Mesenteric fat pad (tissue), 1 donor: ENCODE measurements around the gene ST6GALNAC1. TPM values are rescaled to one million over a fixed set of nuclear protein-coding genes. Genes with fewer than 3 reads are reported as not detected.
"Not testable (repeated sequence)": the region's sequence is repeated elsewhere in the genome, so short reads cannot be mapped to it uniquely, and the experiment has no call there.

Experiments
- DNase-seq: peaks from one replicate; pipeline ENCODE4 v3.0.0-alpha.2; 2020; ENCODE audit warnings: low spot score
- total RNA-seq: library from RNA; stranded (reverse); fragmentation: NEBNext Ultra II Directional; extraction: Animal tissue kit (Norgen Biotek cat#: 25700); gene quantifications from one replicate; pipeline ENCODE4 v1.2.1, GENCODE V29; 2021
- donor health status: DM: yes; HTN: yes; CAD: no.

ST6GALNAC1 gene
- total RNA-seq, 1 donor from 2014 or later: 0.93 TPM

GRCh38 chr17:76642032-76642561, 1.5 kb downstream of the ST6GALNAC1 start:
- DNase-seq: no peak

- no peak for DNase-seq
These were observed 2.1 kb downstream of the ST6GALNAC1 start for GRCh38 chr17:76641501-76641900.

GRCh38 chr17:76640550-76641380, 2.8 kb downstream of the ST6GALNAC1 start:
- DNase-seq: no peak

- no peak for DNase-seq
These were observed 5.3 kb downstream of the ST6GALNAC1 start for GRCh38 chr17:76638263-76638662.

- DNase-seq: not testable (repeated sequence)
These were observed 6.9 kb downstream of the ST6GALNAC1 start for GRCh38 chr17:76636486-76637206.

- no peak for DNase-seq
These were observed 7.7 kb downstream of the ST6GALNAC1 start for GRCh38 chr17:76635659-76636360.

GRCh38 chr17:76635039-76635438, 8.5 kb downstream of the ST6GALNAC1 start:
- no peak for DNase-seq

- no peak for DNase-seq
These were observed 9.8 kb downstream of the ST6GALNAC1 start for GRCh38 chr17:76633628-76634328.

GRCh38 chr17:76631821-76632565, 11.6 kb downstream of the ST6GALNAC1 start:
- no peak for DNase-seq

GRCh38 chr17:76630151-76630550, 13.4 kb downstream of the ST6GALNAC1 start:
- no peak for DNase-seq

- DNase-seq: no peak
These were observed 16.0 kb downstream of the ST6GALNAC1 start for GRCh38 chr17:76627510-76627909.

GRCh38 chr17:76626442-76626841, 17.1 kb downstream of the ST6GALNAC1 start:
- DNase-seq: no peak

GRCh38 chr17:76625496-76625895, 18.1 kb downstream of the ST6GALNAC1 start:
- no peak for DNase-seq

GRCh38 chr17:76623271-76624146, 20.0 kb downstream of the ST6GALNAC1 start:
- peak; percentile 94 for DNase-seq

- DNase-seq: no peak
These were observed 25.7 kb downstream of the ST6GALNAC1 start for GRCh38 chr17:76617838-76618237.

GRCh38 chr17:76614912-76615617, 28.5 kb downstream of the ST6GALNAC1 start:
- peak; percentile 64 for DNase-seq

- DNase-seq: peak; percentile 3
These were observed 29.3 kb downstream of the ST6GALNAC1 start for GRCh38 chr17:76614064-76614759.
